ENCODE data around the gene HSD3B1.
A peak's percentile ranks its signal among the peaks of the same experiment; 100 is the strongest.

HSD3B1 gene

GRCh38 chr1:119506941-119507340, at the start of gene HSD3B1:
Gene HSD3B1, plus strand, starts transcription at chr1:119507210. Its CDS starts 267 bp downstream, at chr1:119507477.
- no peaks in the 10 kb centered on the region for H3K9me3 Mint-ChIP-seq

DNA sequence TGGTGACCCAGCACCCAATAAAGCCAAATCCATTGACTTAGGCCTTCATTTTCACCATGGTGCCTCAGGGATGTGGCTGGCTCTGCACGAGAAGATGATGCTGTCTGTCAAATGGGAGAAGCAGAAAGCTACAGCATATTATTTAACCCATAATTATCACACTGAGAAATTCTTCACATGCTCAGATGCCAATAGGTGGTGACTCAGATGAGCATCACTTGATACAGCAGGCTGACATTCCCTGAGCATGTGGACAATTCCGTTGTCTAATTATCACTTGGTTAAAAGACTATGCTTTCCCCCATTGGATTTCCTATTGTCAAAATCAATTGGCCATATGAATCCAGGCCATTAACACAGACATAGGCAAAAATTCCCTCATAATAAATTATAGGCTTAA, 44.0 kb upstream of the HSD3B1 start:
- no peaks in the 10 kb centered on the region for H3K36me3 Mint-ChIP-seq (ENCODE audit: low read depth)
- no peaks in the 10 kb centered on the region for H3K4me1 Mint-ChIP-seq (ENCODE audit: low read depth)
- peaks cover 7% of the 10 kb centered on the region for H3K27me3 Mint-ChIP-seq (ENCODE audit: low read depth)

More at GRCh38 chr1:119506941-119507340, at the start of gene HSD3B1:
- Mint-ChIP-seq H3K4me3 (no peak within 1 kb of the TSS), H3K27me3 (ENCODE audit: low read depth) (no peaks in the 10 kb centered on the region), H3K4me1 (ENCODE audit: low read depth) (peaks cover 6% of the 10 kb centered on the region), H3K27ac (no peak within 1 kb of the TSS), H3K36me3 (ENCODE audit: low read depth) (no peaks in the 10 kb centered on the region)
- no peak for DNase-seq (ENCODE audit: low spot score)

DNA sequence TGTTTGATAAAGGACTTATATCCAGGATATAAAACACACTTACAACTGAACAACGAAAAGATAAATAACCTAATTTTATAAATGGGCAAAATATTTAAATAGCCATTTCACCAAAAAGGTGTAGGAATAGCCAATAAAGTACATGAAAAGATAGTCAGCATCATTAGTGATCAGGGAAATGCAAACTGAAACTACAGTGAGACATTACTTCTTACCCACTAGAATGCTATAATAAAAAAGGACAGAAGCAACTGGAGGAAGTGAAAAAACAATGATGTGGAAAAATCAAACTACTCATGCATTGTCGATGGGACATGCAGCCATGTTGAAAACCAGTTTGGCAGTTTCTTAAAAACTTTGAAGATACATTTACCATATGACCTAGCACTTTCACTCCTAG, 43.4 kb upstream of the HSD3B1 start:
- Mint-ChIP-seq H3K4me1 (ENCODE audit: low read depth) (no peaks in the 10 kb centered on the region), H3K36me3 (ENCODE audit: low read depth) (no peaks in the 10 kb centered on the region), H3K27me3 (ENCODE audit: low read depth) (peaks cover 7% of the 10 kb centered on the region), H3K27ac (no peak overlapping the region), H3K9me3 (no peaks in the 10 kb centered on the region), H3K4me3 (no peak overlapping the region)
- no peak for DNase-seq (ENCODE audit: low spot score)

More for the DNA sequence above, 44.0 kb upstream of the HSD3B1 start:
- Mint-ChIP-seq H3K9me3 (no peaks in the 10 kb centered on the region), H3K27ac (no peak overlapping the region), H3K4me3 (no peak overlapping the region)
- DNase-seq (ENCODE audit: low spot score) = no peak

- H3K9me3 Mint-ChIP-seq = no peaks in the 10 kb centered on the region
- no peak overlapping the region for H3K4me3 Mint-ChIP-seq
- H3K27ac Mint-ChIP-seq = no peak overlapping the region
- H3K36me3 Mint-ChIP-seq (ENCODE audit: low read depth) = no peaks in the 10 kb centered on the region
- peaks cover 7% of the 10 kb centered on the region for H3K27me3 Mint-ChIP-seq (ENCODE audit: low read depth)
- DNase-seq (ENCODE audit: low spot score) = no peak
- peaks cover 1% of the 10 kb centered on the region for H3K4me1 Mint-ChIP-seq (ENCODE audit: low read depth)
These were observed 40.6 kb upstream of the HSD3B1 start for GRCh38 chr1:119466445-119466844.

DNA sequence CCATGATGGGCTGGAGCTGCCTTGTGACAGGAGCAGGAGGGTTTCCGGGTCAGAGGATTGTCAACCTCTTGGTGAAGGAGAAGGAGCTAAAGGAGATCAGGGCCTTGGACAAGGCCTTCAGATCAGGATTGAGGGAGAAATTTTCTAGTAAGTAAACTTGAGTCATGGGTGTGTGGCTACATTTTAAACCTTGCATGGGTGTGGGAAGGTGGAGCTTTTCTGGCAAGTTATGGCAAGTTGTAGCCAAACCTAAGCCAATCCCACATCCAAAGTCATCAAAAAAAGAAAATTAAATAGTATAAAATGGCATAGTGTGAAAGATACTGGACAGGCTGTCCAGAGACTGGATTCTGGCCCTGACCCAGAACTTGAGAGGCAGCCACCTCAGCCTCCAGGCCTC, 39.8 kb upstream of the HSD3B1 start:
- no peaks in the 10 kb centered on the region for H3K36me3 Mint-ChIP-seq (ENCODE audit: low read depth)
- no peaks in the 10 kb centered on the region for H3K9me3 Mint-ChIP-seq
- peaks cover 1% of the 10 kb centered on the region for H3K4me1 Mint-ChIP-seq (ENCODE audit: low read depth)
- no peak overlapping the region for H3K27ac Mint-ChIP-seq
- H3K4me3 Mint-ChIP-seq = no peak overlapping the region
- H3K27me3 Mint-ChIP-seq (ENCODE audit: low read depth) = peaks cover 7% of the 10 kb centered on the region
- DNase-seq (ENCODE audit: low spot score) = no peak

- H3K27ac Mint-ChIP-seq = no peak overlapping the region
- no peak for DNase-seq (ENCODE audit: low spot score)
These were observed 38.9 kb upstream of the HSD3B1 start for GRCh38 chr1:119467857-119468668.

DNA sequence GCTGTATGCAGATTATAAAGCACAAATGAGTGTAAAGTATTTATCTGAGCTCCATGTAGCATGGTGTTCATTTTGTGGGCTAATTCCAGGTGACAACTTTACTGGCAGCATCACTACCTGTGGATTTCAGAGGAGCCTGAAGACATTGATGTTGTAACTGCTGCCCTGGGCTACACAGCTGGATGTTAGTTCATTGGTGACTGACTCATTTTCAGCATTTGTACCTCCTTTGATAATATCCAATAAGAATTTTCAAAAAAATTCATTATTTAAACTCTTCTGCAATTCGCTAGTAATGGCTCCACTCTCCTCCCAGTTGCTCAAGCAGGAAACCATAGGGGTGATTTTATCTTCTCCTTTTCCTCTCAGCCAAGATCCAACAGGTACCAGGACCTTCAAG, 37.3 kb upstream of the HSD3B1 start:
- H3K4me1 Mint-ChIP-seq (ENCODE audit: low read depth) = peaks cover 1% of the 10 kb centered on the region
- peaks cover 4% of the 10 kb centered on the region for H3K27me3 Mint-ChIP-seq (ENCODE audit: low read depth)
- H3K36me3 Mint-ChIP-seq (ENCODE audit: low read depth) = no peaks in the 10 kb centered on the region
- DNase-seq (ENCODE audit: low spot score) = no peak
- H3K9me3 Mint-ChIP-seq = no peaks in the 10 kb centered on the region
- no peak overlapping the region for H3K4me3 Mint-ChIP-seq
- no peak overlapping the region for H3K27ac Mint-ChIP-seq

More at GRCh38 chr1:119467857-119468668, 38.9 kb upstream of the HSD3B1 start:
- H3K36me3 Mint-ChIP-seq (ENCODE audit: low read depth) = no peaks in the 10 kb centered on the region
- no peaks in the 10 kb centered on the region for H3K9me3 Mint-ChIP-seq
- peaks cover 7% of the 10 kb centered on the region for H3K27me3 Mint-ChIP-seq (ENCODE audit: low read depth)
- H3K4me1 Mint-ChIP-seq (ENCODE audit: low read depth) = peaks cover 1% of the 10 kb centered on the region
- H3K4me3 Mint-ChIP-seq = no peak overlapping the region

GRCh38 chr1:119470377-119470776, 36.6 kb upstream of the HSD3B1 start:
- Mint-ChIP-seq H3K9me3 (no peaks in the 10 kb centered on the region), H3K27me3 (ENCODE audit: low read depth) (peaks cover 4% of the 10 kb centered on the region), H3K36me3 (ENCODE audit: low read depth) (no peaks in the 10 kb centered on the region), H3K27ac (no peak overlapping the region), H3K4me3 (no peak overlapping the region), H3K4me1 (ENCODE audit: low read depth) (peaks cover 1% of the 10 kb centered on the region)
- DNase-seq (ENCODE audit: low spot score) = no peak

- no peak overlapping the region for H3K27ac Mint-ChIP-seq
- no peaks in the 10 kb centered on the region for H3K36me3 Mint-ChIP-seq (ENCODE audit: low read depth)
- H3K4me1 Mint-ChIP-seq (ENCODE audit: low read depth) = peaks cover 4% of the 10 kb centered on the region
- no peak for DNase-seq (ENCODE audit: low spot score)
- peaks cover 5% of the 10 kb centered on the region for H3K27me3 Mint-ChIP-seq (ENCODE audit: low read depth)
- no peaks in the 10 kb centered on the region for H3K9me3 Mint-ChIP-seq
- no peak overlapping the region for H3K4me3 Mint-ChIP-seq
These were observed 36.1 kb upstream of the HSD3B1 start for GRCh38 chr1:119470958-119471357.

GRCh38 chr1:119471566-119471965, 35.4 kb upstream of the HSD3B1 start:
- H3K27ac Mint-ChIP-seq = no peak overlapping the region
- no peaks in the 10 kb centered on the region for H3K36me3 Mint-ChIP-seq (ENCODE audit: low read depth)
- H3K4me1 Mint-ChIP-seq (ENCODE audit: low read depth) = peaks cover 6% of the 10 kb centered on the region
- no peak overlapping the region for H3K4me3 Mint-ChIP-seq
- no peak for DNase-seq (ENCODE audit: low spot score)
- H3K27me3 Mint-ChIP-seq (ENCODE audit: low read depth) = peaks cover 3% of the 10 kb centered on the region
- H3K9me3 Mint-ChIP-seq = no peaks in the 10 kb centered on the region

GRCh38 chr1:119472080-119472818, 34.8 kb upstream of the HSD3B1 start:
- peaks cover 6% of the 10 kb centered on the region for H3K4me1 Mint-ChIP-seq (ENCODE audit: low read depth)
- peaks cover 3% of the 10 kb centered on the region for H3K27me3 Mint-ChIP-seq (ENCODE audit: low read depth)
- no peaks in the 10 kb centered on the region for H3K9me3 Mint-ChIP-seq
- DNase-seq (ENCODE audit: low spot score) = no peak
- H3K4me3 Mint-ChIP-seq = no peak overlapping the region
- no peak overlapping the region for H3K27ac Mint-ChIP-seq
- H3K36me3 Mint-ChIP-seq (ENCODE audit: low read depth) = no peaks in the 10 kb centered on the region

GRCh38 chr1:119472819-119473175, 34.2 kb upstream of the HSD3B1 start:
- Mint-ChIP-seq H3K9me3 (no peaks in the 10 kb centered on the region), H3K27ac (no peak overlapping the region), H3K36me3 (ENCODE audit: low read depth) (no peaks in the 10 kb centered on the region), H3K4me1 (ENCODE audit: low read depth) (peaks cover 6% of the 10 kb centered on the region), H3K4me3 (no peak overlapping the region), H3K27me3 (ENCODE audit: low read depth) (peaks cover 3% of the 10 kb centered on the region)
- DNase-seq (ENCODE audit: low spot score) = no peak

DNA sequence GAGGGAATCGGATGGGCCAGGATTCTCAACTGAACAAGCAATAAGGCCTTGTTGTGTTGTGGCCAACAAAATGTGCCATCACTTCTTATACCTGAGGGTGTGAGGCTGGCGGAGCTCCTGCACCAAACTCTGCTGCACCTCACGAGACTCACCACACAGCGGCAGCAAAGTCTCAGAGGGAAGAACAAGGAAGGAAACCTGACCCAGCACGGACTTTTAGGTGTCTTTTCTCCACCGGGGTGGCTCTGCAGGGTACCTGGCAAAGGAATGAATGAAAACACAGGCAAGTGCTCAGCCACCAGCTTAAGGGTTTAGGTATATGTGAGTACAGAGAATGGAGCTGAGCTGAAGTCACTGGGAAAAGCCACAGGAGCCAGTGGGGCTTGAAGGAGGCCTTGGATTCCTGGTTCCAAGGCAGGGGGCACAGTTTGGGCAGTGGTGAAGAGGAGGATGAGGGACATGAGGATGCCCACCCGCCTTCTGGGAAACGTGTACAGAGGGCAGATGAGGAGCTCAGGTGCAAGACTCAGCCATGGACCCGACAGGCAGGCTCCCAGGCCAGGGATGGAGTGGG, 31.1 kb upstream of the HSD3B1 start:
- Mint-ChIP-seq H3K4me3 (no peak overlapping the region), H3K9me3 (no peaks in the 10 kb centered on the region), H3K27ac (no peak overlapping the region), H3K4me1 (ENCODE audit: low read depth) (peaks cover 4% of the 10 kb centered on the region), H3K36me3 (ENCODE audit: low read depth) (no peaks in the 10 kb centered on the region), H3K27me3 (ENCODE audit: low read depth) (peaks cover 3% of the 10 kb centered on the region)
- DNase-seq (ENCODE audit: low spot score) = peak; percentile 5

GRCh38 chr1:119477710-119478109, 29.3 kb upstream of the HSD3B1 start:
- Mint-ChIP-seq H3K4me1 (ENCODE audit: low read depth) (peaks cover 4% of the 10 kb centered on the region), H3K9me3 (no peaks in the 10 kb centered on the region), H3K4me3 (no peak overlapping the region), H3K27me3 (ENCODE audit: low read depth) (peaks cover 3% of the 10 kb centered on the region), H3K27ac (no peak overlapping the region), H3K36me3 (ENCODE audit: low read depth) (no peaks in the 10 kb centered on the region)
- DNase-seq (ENCODE audit: low spot score) = no peak

Data from T-helper 2 cell treated with Interferon-gamma antibody and Interleukin-4, amounts not matched to agents 5 μg/mL and 100 μg/mL, for 36 hours (primary cell).